NT2/D1 (cell line): ENCODE data around the gene CCT8.
"Not testable (repeated sequence)": the region's sequence is repeated elsewhere in the genome, so short reads cannot be mapped to it uniquely, and the experiment has no call there.

ENCODE experiments used
- DNase-seq: peaks from one replicate; pipeline ENCODE4 v3.0.0-alpha.2; 2011; ENCODE audit warnings: low read depth, low spot score
- H3K27me3 ChIP-seq: 2 replicates; pipeline ENCODE4 v1.6.0; 2011; ENCODE audit warnings: mild to moderate bottlenecking; ENCODE audit not compliant: insufficient read length, insufficient read depth
- H3K36me3 ChIP-seq: 2 replicates; pipeline ENCODE4 v1.6.1; 2011; ENCODE audit warnings: mild to moderate bottlenecking, low read length, mixed read lengths; ENCODE audit not compliant: insufficient read depth, insufficient read length
- H3K4me1 ChIP-seq: 2 replicates; pipeline ENCODE4 v1.5.1; 2011; ENCODE audit not compliant: insufficient read depth, insufficient read length
- H3K4me3 ChIP-seq: 2 replicates; pipeline ENCODE4 v1.5.1; 2011; ENCODE audit warnings: low read depth; ENCODE audit not compliant: insufficient read length
- H3K9ac ChIP-seq: 2 replicates; pipeline ENCODE4 v1.6.0; 2011; ENCODE audit warnings: low read depth; ENCODE audit not compliant: insufficient read length
- H3K9me3 ChIP-seq: 2 replicates; pipeline ENCODE4 v1.5.1; 2011; ENCODE audit warnings: mild to moderate bottlenecking, low read length; ENCODE audit not compliant: insufficient read depth
- SUZ12 ChIP-seq: IDR thresholded peaks from 2 replicates; pipeline ENCODE4 v1.6.1; 2011; ENCODE audit not compliant: insufficient read length, insufficient read depth; ENCODE audit errors: extremely low read depth
- YY1 ChIP-seq: IDR thresholded peaks from 2 replicates; pipeline ENCODE4 v1.6.1; 2011; ENCODE audit not compliant: insufficient read length, insufficient read depth
- ZNF274 ChIP-seq: IDR thresholded peaks from 2 replicates; pipeline ENCODE4 v1.6.1; 2011; ENCODE audit warnings: mild to moderate bottlenecking, low read depth, low read length

CCT8 gene

GRCh38 chr21:29083306-29083705 is 9.9 kb upstream of the CCT8 start:
- DNase-seq = no peak
- Histone ChIP-seq H3K9ac (no peak overlapping the region), H3K4me1 (no peaks in the 10 kb centered on the region), H3K36me3 (no peaks in the 10 kb centered on the region), H3K4me3 (no peak overlapping the region), H3K27me3 (no peaks in the 10 kb centered on the region), H3K9me3 (no peaks in the 10 kb centered on the region)
- TF ChIP-seq ZNF274 (no peak), SUZ12 (no peak), YY1 (no peak)

GRCh38 chr21:29082046-29082815 is 8.8 kb upstream of the CCT8 start:
- no peak for DNase-seq
- Histone ChIP-seq H3K9me3 (no peaks in the 10 kb centered on the region), H3K36me3 (no peaks in the 10 kb centered on the region), H3K9ac (no peak overlapping the region), H3K4me3 (no peak overlapping the region), H3K27me3 (no peaks in the 10 kb centered on the region), H3K4me1 (no peaks in the 10 kb centered on the region)
- TF ChIP-seq YY1 = no peak
- no peak for TF ChIP-seq SUZ12

- Histone ChIP-seq H3K4me1 (no peaks in the 10 kb centered on the region), H3K9ac (no peak overlapping the region), H3K9me3 (no peaks in the 10 kb centered on the region), H3K36me3 (no peaks in the 10 kb centered on the region), H3K27me3 (no peaks in the 10 kb centered on the region), H3K4me3 (no peak overlapping the region)
- no peak for DNase-seq
- TF ChIP-seq ZNF274 (no peak), YY1 (no peak), SUZ12 (no peak)
These were observed 7.0 kb upstream of the CCT8 start for GRCh38 chr21:29080454-29080941.

GRCh38 chr21:29078869-29079767 is 5.7 kb upstream of the CCT8 start:
- DNase-seq = no peak
- Histone ChIP-seq H3K36me3 (no peaks in the 10 kb centered on the region), H3K4me3 (no peak overlapping the region), H3K9ac (no peak overlapping the region), H3K9me3 (no peaks in the 10 kb centered on the region), H3K27me3 (no peaks in the 10 kb centered on the region), H3K4me1 (no peaks in the 10 kb centered on the region)
- no peak for TF ChIP-seq ZNF274
- no peak for TF ChIP-seq SUZ12
- TF ChIP-seq YY1 = no peak

DNA sequence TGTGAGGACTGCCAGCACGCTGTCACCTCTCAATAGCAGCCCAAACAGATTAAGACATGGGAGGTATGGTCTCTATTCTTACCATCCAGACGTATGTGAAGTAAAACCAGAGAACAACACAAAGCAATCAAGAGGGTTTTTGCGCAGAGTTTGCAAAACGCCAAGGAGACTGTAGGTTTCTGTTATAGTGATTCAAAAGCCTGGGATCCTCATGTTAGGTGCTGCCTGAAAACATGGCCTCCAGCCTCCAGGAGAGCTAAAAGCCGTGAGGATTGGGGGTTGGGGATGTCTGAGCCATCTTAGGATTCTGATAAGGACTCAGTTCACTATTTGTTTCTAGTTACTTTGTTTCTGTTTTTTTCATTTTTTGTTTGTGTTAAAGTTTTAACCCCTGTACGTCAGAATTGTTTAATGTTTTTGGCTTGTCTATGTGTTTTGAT is 4.2 kb upstream of the CCT8 start:
- DNase-seq = no peak
- H3K4me1 ChIP-seq = no peaks in the 10 kb centered on the region
- no peak overlapping the region for H3K9ac ChIP-seq
- no peaks in the 10 kb centered on the region for H3K9me3 ChIP-seq
- no peaks in the 10 kb centered on the region for H3K27me3 ChIP-seq
- no peak overlapping the region for H3K4me3 ChIP-seq
- no peaks in the 10 kb centered on the region for H3K36me3 ChIP-seq
- no peak for TF ChIP-seq SUZ12
- no peak for TF ChIP-seq YY1
- TF ChIP-seq ZNF274 = no peak

- H3K4me1 ChIP-seq, H3K4me3 ChIP-seq, DNase-seq, H3K9ac ChIP-seq, H3K36me3 ChIP-seq, H3K9me3 ChIP-seq, H3K27me3 ChIP-seq: not testable (repeated sequence)
These were observed 3.5 kb upstream of the CCT8 start for GRCh38 chr21:29076731-29077640.
